ENCODE data around the gene ADORA2B. TPM values are rescaled to one million over a fixed set of nuclear protein-coding genes. Genes with fewer than 3 reads are reported as not detected.
A peak's percentile ranks its signal among the peaks of the same experiment; 100 is the strongest.

The ADORA2B gene
- total and polyA plus RNA-seq, 2 donors, result 1.1 to 1.2 TPM

GRCh38 chr17:15981646-15982580 lies 37.0 kb downstream of the ADORA2B start:
- H3K36me3 ChIP-seq (ENCODE audit: control insufficient read depth in 2 of 2, insufficient read depth in 2 of 2, low read length in 1 of 2), result peaks cover 20 to 22% of the 10 kb centered on the region in 2 donors
- 92% methylated on average over 5 of the region's 5 CpGs for WGBS
- DNase-seq (ENCODE audit: low read depth in 6 of 9, low spot score in 9 of 9), result no peak

GRCh38 chr17:15996322-15996721 lies 51.4 kb downstream of the ADORA2B start:
- WGBS, result 89% methylated on average over 6 of the region's 6 CpGs
- Histone ChIP-seq H3K27me3 (ENCODE audit: control insufficient read depth in 2 of 2, insufficient read depth in 1 of 2, low read length in 1 of 2) (no peaks in the 10 kb centered on the region), H3K36me3 (ENCODE audit: control insufficient read depth in 2 of 2, insufficient read depth in 2 of 2, low read length in 1 of 2) (peaks cover under 1 to 3% of the 10 kb centered on the region in 2 donors), H3K4me3 (ENCODE audit: low read length in 2 of 2) (no peak overlapping the region), H3K9me3 (ENCODE audit: control insufficient read depth in 2 of 2, insufficient read depth in 1 of 2, low read length in 1 of 2) (no peaks in the 10 kb centered on the region), H3K27ac (ENCODE audit: low read depth in 1 of 2, low read length in 1 of 2) (no peak overlapping the region), H3K4me1 (ENCODE audit: control insufficient read depth in 2 of 2, insufficient read depth in 2 of 2, low read length in 2 of 2) (peaks cover 15 to 16% of the 10 kb centered on the region in 2 donors)
- DNase-seq (ENCODE audit: low read depth in 6 of 9, low spot score in 9 of 9), result no peak

More at GRCh38 chr17:15981646-15982580, 37.0 kb downstream of the ADORA2B start:
- Histone ChIP-seq H3K4me3 (ENCODE audit: low read length in 2 of 2) (no peak overlapping the region), H3K27ac (ENCODE audit: low read depth in 1 of 2, low read length in 1 of 2) (no peak overlapping the region), H3K4me1 (ENCODE audit: control insufficient read depth in 2 of 2, insufficient read depth in 2 of 2, low read length in 2 of 2) (no peaks in the 10 kb centered on the region), H3K27me3 (ENCODE audit: control insufficient read depth in 2 of 2, insufficient read depth in 1 of 2, low read length in 1 of 2) (no peaks in the 10 kb centered on the region), H3K9me3 (ENCODE audit: control insufficient read depth in 2 of 2, insufficient read depth in 1 of 2, low read length in 1 of 2) (no peaks in the 10 kb centered on the region)

GRCh38 chr17:15998031-15998562 lies 53.2 kb downstream of the ADORA2B start:
- no peak for DNase-seq (ENCODE audit: low read depth in 6 of 9, low spot score in 9 of 9)
- H3K4me1 ChIP-seq (ENCODE audit: control insufficient read depth in 2 of 2, insufficient read depth in 2 of 2, low read length in 2 of 2), result peaks cover 15 to 16% of the 10 kb centered on the region in 2 donors

GRCh38 chr17:15999141-15999973 lies 54.4 kb downstream of the ADORA2B start, which contains the start of the genes TTC19 and ZSWIM7:
Gene TTC19 (plus strand): TSS chr17:15999824. CDS start chr17:15999849, 25 bp downstream.
Gene ZSWIM7 (minus strand): TSS chr17:15999704. CDS start chr17:15999594, 110 bp downstream.
- peaks cover 15 to 16% of the 10 kb centered on the region in 2 donors for H3K4me1 ChIP-seq (ENCODE audit: control insufficient read depth in 2 of 2, insufficient read depth in 2 of 2, low read length in 2 of 2)
- H3K4me3 ChIP-seq (ENCODE audit: low read length in 2 of 2), result peak within 1 kb of the TSS; percentile 69 to 75
- H3K27me3 ChIP-seq (ENCODE audit: control insufficient read depth in 2 of 2, insufficient read depth in 1 of 2, low read length in 1 of 2), result no peaks in the 10 kb centered on the region
- H3K9me3 ChIP-seq (ENCODE audit: control insufficient read depth in 2 of 2, insufficient read depth in 1 of 2, low read length in 1 of 2), result no peaks in the 10 kb centered on the region
- peak; percentile 65 to 91 (median 81) for DNase-seq (ENCODE audit: low read depth in 6 of 9, low spot score in 9 of 9)
- WGBS, result under 1% methylated on average over 91 of the region's 91 CpGs
- H3K27ac ChIP-seq (ENCODE audit: low read depth in 1 of 2, low read length in 1 of 2), result peak within 1 kb of the TSS; percentile 91 to 98
- peaks cover 15 to 22% of the 10 kb centered on the region in 2 donors for H3K36me3 ChIP-seq (ENCODE audit: control insufficient read depth in 2 of 2, insufficient read depth in 2 of 2, low read length in 1 of 2)

More at GRCh38 chr17:15998031-15998562, 53.2 kb downstream of the ADORA2B start:
- H3K27me3 ChIP-seq (ENCODE audit: control insufficient read depth in 2 of 2, insufficient read depth in 1 of 2, low read length in 1 of 2), result no peaks in the 10 kb centered on the region
- 95% methylated on average over 4 of the region's 4 CpGs for WGBS
- no peak overlapping the region for H3K27ac ChIP-seq (ENCODE audit: low read depth in 1 of 2, low read length in 1 of 2)
- H3K36me3 ChIP-seq (ENCODE audit: control insufficient read depth in 2 of 2, insufficient read depth in 2 of 2, low read length in 1 of 2), result peaks cover 6 to 15% of the 10 kb centered on the region in 2 donors
- no peak overlapping the region for H3K4me3 ChIP-seq (ENCODE audit: low read length in 2 of 2)
- H3K9me3 ChIP-seq (ENCODE audit: control insufficient read depth in 2 of 2, insufficient read depth in 1 of 2, low read length in 1 of 2), result no peaks in the 10 kb centered on the region

GRCh38 chr17:15999974-16000827 lies 55.3 kb downstream of the ADORA2B start:
- Histone ChIP-seq H3K4me3 (ENCODE audit: low read length in 2 of 2) (peak overlapping the region; percentile 69 to 75), H3K4me1 (ENCODE audit: control insufficient read depth in 2 of 2, insufficient read depth in 2 of 2, low read length in 2 of 2) (peaks cover 15 to 16% of the 10 kb centered on the region in 2 donors), H3K36me3 (ENCODE audit: control insufficient read depth in 2 of 2, insufficient read depth in 2 of 2, low read length in 1 of 2) (peaks cover 22 to 31% of the 10 kb centered on the region in 2 donors), H3K27ac (ENCODE audit: low read depth in 1 of 2, low read length in 1 of 2) (peak overlapping the region; percentile 71 to 98), H3K9me3 (ENCODE audit: control insufficient read depth in 2 of 2, insufficient read depth in 1 of 2, low read length in 1 of 2) (no peaks in the 10 kb centered on the region), H3K27me3 (ENCODE audit: control insufficient read depth in 2 of 2, insufficient read depth in 1 of 2, low read length in 1 of 2) (no peaks in the 10 kb centered on the region)
- 2% methylated on average over 64 of the region's 64 CpGs for WGBS
- peak in 3 of 9 donors; percentile 19 to 59 (median 24) for DNase-seq (ENCODE audit: low read depth in 6 of 9, low spot score in 9 of 9)

- H3K36me3 ChIP-seq (ENCODE audit: control insufficient read depth in 2 of 2, insufficient read depth in 2 of 2, low read length in 1 of 2), result peaks cover 26 to 38% of the 10 kb centered on the region in 2 donors
- H3K27ac ChIP-seq (ENCODE audit: low read depth in 1 of 2, low read length in 1 of 2), result no peak overlapping the region
- H3K4me3 ChIP-seq (ENCODE audit: low read length in 2 of 2), result peak overlapping the region in 1 of 2 donors; percentile 20
- peaks cover 15 to 16% of the 10 kb centered on the region in 2 donors for H3K4me1 ChIP-seq (ENCODE audit: control insufficient read depth in 2 of 2, insufficient read depth in 2 of 2, low read length in 2 of 2)
- H3K9me3 ChIP-seq (ENCODE audit: control insufficient read depth in 2 of 2, insufficient read depth in 1 of 2, low read length in 1 of 2), result no peaks in the 10 kb centered on the region
- H3K27me3 ChIP-seq (ENCODE audit: control insufficient read depth in 2 of 2, insufficient read depth in 1 of 2, low read length in 1 of 2), result no peaks in the 10 kb centered on the region
- DNase-seq (ENCODE audit: low read depth in 6 of 9, low spot score in 9 of 9), result no peak
Observed at GRCh38 chr17:16001226-16001897, 56.4 kb downstream of the ADORA2B start.

GRCh38 chr17:16002708-16003260 lies 57.9 kb downstream of the ADORA2B start:
- H3K27me3 ChIP-seq (ENCODE audit: control insufficient read depth in 2 of 2, insufficient read depth in 1 of 2, low read length in 1 of 2), result no peaks in the 10 kb centered on the region
- no peak for DNase-seq (ENCODE audit: low read depth in 6 of 9, low spot score in 9 of 9)
- H3K9me3 ChIP-seq (ENCODE audit: control insufficient read depth in 2 of 2, insufficient read depth in 1 of 2, low read length in 1 of 2), result no peaks in the 10 kb centered on the region
- peaks cover 15 to 16% of the 10 kb centered on the region in 2 donors for H3K4me1 ChIP-seq (ENCODE audit: control insufficient read depth in 2 of 2, insufficient read depth in 2 of 2, low read length in 2 of 2)
- WGBS, result 96% methylated on average over 2 of the region's 2 CpGs
- peaks cover 28 to 50% of the 10 kb centered on the region in 2 donors for H3K36me3 ChIP-seq (ENCODE audit: control insufficient read depth in 2 of 2, insufficient read depth in 2 of 2, low read length in 1 of 2)
- H3K4me3 ChIP-seq (ENCODE audit: low read length in 2 of 2), result no peak overlapping the region
- H3K27ac ChIP-seq (ENCODE audit: low read depth in 1 of 2, low read length in 1 of 2), result no peak overlapping the region
